EL (cell line): ENCODE data around the gene EML1.

Experiments
- DNase-seq: peaks from one replicate; pipeline ENCODE4 v3.0.0-alpha.2; 2016

EML1 gene

DNA sequence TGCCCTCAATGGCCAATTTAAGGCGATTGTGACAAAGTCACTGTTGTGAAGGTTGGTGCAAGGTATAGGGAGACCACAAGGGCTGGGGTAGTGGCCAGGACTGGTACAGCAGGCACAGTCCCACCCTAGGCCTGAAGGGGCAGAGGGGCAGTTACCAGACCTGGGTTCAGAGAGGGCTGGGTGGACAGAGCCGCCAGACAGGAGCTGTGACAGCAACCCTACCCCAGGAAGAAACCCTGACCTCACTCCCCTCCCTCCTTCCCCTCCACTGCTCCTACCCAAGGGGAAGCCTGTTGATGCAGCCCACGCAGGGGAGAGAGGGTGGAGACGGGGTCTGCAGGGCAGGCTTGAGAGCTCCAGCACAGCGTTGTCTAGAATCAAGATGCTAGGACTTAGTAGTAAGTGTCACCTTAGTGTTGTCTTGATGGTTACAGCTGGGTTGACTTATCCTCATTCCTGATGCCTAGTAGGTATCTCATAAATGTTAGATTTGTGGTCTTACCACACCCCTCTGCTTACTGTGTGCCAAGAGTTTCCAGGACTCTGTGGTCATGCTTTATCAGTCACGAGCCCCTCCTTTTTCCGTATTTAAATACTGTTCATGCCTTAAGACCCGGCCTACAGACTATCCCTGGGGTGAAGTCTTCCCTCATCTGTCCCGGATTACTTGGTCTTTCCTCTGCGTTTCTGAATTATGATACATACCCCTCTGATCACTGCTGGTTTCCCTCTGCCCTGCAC is 14.4 kb downstream of the EML1 start:
- DNase-seq = no peak

DNA sequence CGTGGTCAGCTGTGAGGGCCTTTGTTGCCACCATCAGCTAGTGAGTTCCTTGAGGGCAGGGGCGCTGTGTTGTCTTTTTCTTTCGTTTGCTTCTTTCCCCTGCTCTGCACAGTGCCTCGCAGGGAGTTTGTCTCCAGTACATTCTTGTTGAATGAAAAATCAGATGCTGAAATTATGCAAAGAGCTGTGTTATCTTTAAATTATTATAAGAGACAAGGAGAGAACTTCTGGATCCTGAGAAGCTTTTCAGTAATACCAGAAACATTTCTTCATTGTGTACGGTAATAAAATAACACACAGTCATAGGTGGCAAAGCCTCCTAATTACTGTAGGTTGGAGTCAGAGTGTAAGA is 14.9 kb downstream of the EML1 start:
- no peak for DNase-seq

GRCh38 chr14:99808515-99808914 is 15.3 kb downstream of the EML1 start:
- DNase-seq = no peak

DNA sequence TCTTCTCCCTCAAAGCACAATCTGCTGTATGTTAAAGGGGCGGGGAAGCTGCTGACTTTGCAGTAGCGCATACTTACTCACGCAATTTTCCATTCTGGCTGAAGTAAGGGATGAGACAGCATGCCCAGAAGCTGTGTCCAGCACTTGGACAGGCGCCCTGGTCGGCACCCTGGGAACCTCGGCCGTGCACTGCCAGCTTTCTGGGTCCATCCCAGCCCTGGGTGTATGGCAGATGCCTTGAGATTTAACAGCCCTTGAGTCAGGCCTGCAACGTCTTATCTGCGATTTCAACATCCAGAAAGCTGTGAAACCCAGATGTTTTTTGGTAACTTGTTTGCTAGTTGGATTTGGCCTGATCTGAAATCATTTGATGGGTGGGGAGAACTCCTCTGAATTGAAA is 16.1 kb downstream of the EML1 start:
- DNase-seq = peak; percentile 33

DNA sequence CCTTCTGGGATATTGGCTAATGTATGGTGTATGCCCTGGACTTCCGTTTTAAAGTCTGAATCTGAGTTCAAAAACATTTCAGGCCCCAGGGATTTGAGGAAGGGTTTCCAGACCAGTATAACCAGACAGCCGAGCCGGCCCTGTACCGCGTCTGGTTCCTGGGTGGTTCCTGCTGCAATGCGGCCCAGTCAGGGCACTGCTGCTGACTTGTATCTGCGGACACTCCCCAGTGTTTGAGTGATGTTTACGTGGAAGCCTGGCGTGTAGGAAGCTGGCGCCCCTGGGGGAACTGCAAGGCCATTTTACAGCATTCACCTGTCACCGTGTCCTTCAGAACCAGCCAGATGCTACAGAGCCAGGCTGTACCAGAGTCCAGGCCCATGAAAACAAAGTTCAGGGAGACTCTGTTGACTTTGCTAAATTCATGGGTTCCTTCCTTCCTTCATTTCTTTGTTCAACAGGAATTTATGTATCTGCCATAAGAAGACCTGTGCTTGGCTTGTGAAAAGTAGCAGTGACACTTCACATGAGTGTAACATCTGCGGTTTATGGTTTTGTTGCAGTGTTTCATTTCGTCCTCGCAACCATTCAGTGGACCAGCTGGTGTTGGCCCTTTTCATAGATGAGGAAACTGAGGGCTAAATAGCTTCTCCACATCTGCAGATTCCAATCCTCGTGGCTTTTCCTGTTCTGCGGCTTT is 16.8 kb downstream of the EML1 start:
- no peak for DNase-seq

DNA sequence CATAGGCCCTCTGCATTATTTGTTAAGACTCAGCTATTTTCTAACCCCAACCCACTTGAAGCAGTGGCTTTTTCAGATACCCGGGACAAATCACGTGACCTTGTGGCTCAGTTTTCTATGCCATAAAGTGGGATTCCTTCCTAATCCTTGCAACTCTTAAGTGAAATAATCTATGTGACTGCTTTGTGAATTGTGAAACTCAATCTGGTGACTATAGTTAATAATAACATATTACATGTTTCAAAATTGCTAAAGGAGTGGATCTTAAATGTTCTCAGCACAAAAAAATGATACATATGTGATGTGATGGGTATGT is 17.3 kb downstream of the EML1 start:
- DNase-seq = no peak

DNA sequence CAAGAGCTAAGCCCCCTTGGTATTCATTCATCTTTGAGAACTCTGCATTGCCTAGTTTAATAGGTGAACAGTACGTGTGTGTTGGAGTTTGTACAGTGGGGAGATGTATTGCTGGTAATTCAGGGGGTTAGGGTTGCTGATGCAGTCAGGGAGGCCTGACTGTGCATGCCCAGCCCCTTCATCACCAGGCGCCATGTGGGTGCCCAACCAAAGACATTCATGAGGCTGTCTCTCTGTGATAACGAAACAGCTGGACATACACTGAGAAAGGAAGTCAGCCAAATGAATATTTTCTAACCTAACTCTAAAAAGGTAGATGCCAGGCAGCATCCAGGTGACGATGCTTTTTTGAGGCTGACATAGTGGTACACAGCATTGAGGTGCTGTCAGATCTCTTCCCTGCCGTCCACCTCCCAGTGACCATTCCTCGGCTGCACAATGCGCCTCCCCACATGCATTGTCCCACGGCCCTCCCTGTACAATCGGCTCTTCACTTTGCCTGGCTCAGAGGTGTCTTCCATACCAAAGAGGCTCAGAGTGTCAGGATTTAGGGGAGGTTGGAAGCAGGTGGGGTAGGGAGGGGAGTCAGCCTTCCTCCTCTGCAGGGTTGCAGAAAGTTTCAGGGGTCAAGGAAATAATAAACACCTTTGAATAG is 19.0 kb downstream of the EML1 start:
- DNase-seq = no peak

- DNase-seq = no peak
Measured at GRCh38 chr14:99812892-99813291, 19.7 kb downstream of the EML1 start.

DNA sequence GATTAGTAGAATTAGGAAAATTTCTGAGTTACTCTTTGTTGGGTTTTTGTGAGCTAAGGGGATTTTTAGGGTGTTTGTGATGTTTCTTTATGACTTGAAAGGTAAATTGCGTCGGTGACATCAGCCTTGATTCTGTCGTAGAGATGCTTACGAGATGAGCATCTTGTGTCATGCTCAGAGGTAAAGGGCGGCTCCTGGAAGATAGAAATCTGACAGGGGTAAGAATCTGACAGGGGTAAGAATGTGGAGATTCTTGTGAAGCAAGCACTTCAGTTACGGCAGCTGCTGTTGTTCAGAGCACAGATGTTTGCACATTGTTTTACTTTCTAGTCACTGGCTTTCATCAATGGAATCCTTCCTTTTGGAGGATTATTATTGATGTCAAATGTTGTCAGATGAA is 22.5 kb downstream of the EML1 start:
- no peak for DNase-seq

GRCh38 chr14:99816217-99816616 is 23.0 kb downstream of the EML1 start:
- no peak for DNase-seq

GRCh38 chr14:99816642-99817041 is 23.4 kb downstream of the EML1 start:
- DNase-seq = no peak

DNA sequence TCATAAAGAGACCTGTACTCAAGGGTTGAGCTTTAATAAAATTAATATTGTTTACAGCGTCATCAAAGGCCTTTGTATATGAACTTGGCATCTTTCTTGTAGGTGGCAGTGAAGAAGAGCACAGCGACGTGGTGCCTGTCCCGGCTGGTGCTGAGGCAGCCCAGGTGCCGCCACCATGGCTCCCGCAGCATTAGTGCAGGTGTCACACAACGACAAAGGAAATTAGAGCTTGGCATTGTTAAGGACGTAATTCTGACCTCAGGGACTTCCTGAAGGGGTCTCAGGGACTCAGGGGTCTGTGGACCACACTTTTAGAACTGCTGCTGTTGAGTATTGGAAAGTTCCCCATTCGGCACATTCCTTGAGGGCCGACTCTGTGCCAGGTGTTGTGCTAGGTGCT is 24.1 kb downstream of the EML1 start:
- DNase-seq = no peak

GRCh38 chr14:99818503-99819036 is 25.4 kb downstream of the EML1 start:
- DNase-seq = peak; percentile 16

- no peak for DNase-seq
Measured at GRCh38 chr14:99819514-99819913, 26.3 kb downstream of the EML1 start.

DNA sequence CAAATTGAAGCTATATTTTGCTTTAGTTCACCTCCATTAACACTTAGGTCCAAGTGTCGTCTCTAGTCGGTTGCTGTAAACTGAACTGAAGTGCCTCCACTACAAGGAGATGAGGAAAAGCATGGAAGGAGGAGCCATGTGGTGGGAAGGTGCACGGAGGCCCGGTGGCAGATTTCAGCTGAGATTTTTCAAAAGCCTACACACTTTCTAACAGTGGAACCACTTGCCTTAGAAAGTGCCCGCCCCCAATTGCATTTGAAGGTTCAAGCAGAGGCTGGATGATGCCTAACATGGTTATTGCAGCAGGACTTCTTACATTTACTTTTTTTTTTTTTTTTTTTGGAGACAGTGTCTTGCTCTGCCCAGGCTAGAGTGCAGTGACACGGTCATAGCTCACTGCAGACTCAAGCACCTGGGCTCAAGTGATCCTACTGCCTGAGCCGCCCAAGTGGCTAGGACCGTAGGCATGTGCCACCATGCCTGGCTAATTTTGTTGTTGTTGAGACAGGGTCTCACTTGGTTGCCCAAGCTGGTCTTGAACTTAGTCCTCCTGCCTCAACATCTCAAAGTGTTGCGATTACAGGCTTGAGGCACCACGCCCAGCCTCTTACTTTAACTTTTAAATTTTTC is 27.6 kb downstream of the EML1 start:
- DNase-seq = no peak

- peak; percentile 88 for DNase-seq
Measured at GRCh38 chr14:99821519-99822508, 28.6 kb downstream of the EML1 start.

DNA sequence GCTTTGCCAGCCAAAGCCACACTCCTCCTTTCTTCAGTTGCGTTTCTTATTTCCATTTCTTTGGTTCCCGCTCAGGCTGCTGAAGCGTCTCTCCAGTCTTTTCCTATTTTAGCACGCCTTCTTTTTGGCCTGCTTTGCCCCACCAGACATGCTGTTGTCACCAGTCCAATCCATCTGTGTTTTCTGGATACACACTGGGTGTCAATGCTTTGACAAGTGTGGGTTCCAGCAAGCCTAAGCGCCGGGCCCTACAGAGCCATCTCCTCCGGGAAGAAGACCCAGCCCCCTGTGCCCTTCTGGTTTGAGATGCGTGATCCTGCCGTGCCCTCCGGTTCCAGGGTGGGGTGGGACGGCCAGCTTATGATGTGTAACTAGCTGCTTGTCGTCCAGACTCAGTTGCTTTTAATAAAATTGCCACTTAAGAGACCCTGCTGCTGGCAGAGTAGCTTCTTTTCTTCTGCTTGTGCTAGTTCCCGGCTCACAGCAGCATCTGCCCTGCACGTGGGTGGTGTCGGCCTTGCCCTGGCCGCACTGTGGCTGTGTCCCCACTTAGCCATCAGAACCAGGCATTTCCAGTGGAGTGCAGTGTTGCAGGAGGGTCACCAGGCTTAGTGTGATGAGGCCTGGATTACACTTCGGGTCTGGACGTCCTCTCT is 29.7 kb downstream of the EML1 start:
- no peak for DNase-seq

DNA sequence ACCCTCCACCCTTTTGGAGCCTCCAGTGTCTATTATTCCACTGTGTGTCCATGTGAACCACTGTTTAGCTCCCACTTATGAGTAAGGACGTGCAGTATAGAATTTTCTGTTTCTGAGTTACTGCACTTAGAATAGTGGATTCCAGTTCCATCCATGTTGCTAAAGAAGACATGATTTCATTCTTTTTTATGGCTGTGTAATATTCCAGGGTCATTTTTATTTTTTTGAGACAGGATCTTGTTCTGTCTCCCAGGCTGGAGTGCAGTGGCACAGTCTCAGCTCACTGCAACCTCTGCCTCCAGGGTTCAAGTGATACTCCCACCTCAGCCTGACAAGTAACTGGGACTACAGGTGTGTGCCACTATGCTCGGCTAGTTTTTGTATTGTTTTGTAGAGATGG is 31.6 kb downstream of the EML1 start:
- DNase-seq = no peak

- no peak for DNase-seq
Measured at GRCh38 chr14:99829450-99829849, 36.2 kb downstream of the EML1 start.

DNA sequence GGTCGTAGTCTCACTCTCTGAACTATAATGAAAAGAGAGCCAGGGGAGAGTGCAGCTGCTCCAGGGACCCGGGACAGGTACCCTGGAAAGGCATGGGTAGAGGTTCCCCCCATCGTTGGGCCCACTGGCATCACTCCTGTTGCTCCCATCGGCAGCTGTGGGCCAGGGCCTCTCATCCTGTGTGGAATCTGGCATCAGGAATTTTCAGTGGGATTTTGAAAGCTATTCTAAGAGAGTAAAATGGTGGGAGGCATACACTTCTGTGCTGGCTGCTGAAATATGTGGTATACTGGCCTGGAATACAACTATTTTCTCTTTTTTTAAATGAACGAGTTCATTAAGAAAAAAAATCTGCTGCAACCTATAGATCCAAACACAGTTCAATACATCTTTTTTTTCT is 38.1 kb downstream of the EML1 start:
- DNase-seq = no peak

- DNase-seq = no peak
Measured at GRCh38 chr14:99831903-99832685, 38.9 kb downstream of the EML1 start.
